Measurements from ENCODE around the gene LHPP. TPM values are rescaled to one million over a fixed set of nuclear protein-coding genes. Genes with fewer than 3 reads are reported as not detected.

LHPP gene
- total RNA-seq, 2 experiments from 2014 or later, result 11.1 to 15.1 TPM

DNA sequence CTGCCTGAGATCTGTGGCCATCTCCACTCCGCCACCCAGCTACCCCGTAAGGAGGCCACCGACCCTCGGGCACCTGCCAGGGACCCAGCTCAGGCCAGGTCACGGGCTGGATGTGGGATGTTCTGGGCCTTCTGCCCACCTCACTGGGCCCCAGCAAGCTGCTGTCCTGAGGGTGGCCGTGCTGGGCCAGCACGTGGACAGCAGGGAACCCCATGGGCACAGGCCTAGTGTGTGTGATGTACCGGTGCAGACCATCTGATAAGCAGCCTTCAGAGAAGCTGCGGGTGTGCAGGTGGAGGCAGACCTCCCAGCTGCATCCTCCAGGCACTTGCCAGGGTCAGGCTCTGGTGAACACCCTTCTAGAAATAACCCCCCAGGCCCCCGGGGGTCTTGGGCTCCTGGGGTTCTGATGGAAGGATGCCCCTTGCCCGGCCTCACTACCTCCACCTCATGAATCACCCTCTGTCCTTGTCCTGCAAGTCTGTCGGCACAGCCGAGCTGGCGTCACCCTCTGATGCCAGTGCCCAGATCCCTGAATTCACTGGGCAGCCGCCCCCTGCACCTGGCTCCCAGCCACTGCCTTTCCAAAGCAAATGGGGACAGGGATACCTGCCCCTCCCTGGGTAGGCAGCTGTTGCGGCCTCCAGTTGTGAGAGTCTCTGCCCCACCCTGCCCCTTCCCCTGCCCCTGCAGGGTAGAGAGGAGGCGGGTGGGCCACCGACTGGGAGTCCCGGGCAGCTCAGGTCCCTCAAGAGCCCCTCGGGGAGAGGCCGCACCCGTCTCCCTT, 142.8 kb downstream of the LHPP start:
- Mint-ChIP-seq H3K9me3 (no peaks in the 10 kb centered on the region), H3K4me3 (no peak overlapping the region), H3K27ac (no peak overlapping the region), H3K36me3 (ENCODE audit: low read depth) (no peaks in the 10 kb centered on the region), H3K4me1 (ENCODE audit: low read depth) (no peaks in the 10 kb centered on the region), H3K27me3 (no peaks in the 10 kb centered on the region)
- TF ChIP-seq CTCF (IDR thresholded peaks at IDR 0.05), result no peak
- ATAC-seq (no peak), DNase-seq (no peak)
- ChIA-PET POLR2A (no interaction called here), CTCF (interaction anchor here (1.0 to 1.5 kb wide), 2 partner anchors 137 kb away, joined by 3 to 5 read pairs; no protein-coding TSS in a partner anchor)
- intact Hi-C loops (cut with micrococcal nuclease), result no loop called here

- DNase-seq (no peak), ATAC-seq (no peak)
- Mint-ChIP-seq H3K27me3 (no peaks in the 10 kb centered on the region), H3K27ac (no peak overlapping the region), H3K9me3 (no peaks in the 10 kb centered on the region), H3K4me3 (no peak overlapping the region), H3K36me3 (ENCODE audit: low read depth) (no peaks in the 10 kb centered on the region), H3K4me1 (ENCODE audit: low read depth) (peaks cover 2% of the 10 kb centered on the region)
- ChIA-PET POLR2A (no interaction called here), CTCF (interaction anchor here (1.5 kb wide), 1 partner anchor 137 kb away, joined by 5 read pairs; no protein-coding TSS in a partner anchor)
- intact Hi-C loops (cut with micrococcal nuclease), result no loop called here
- no peak for TF ChIP-seq CTCF (IDR thresholded peaks at IDR 0.05)
Observed at GRCh38 chr10:124605001-124605370, 143.4 kb downstream of the LHPP start.

GRCh38 chr10:124605481-124605855, 143.8 kb downstream of the LHPP start:
- DNase-seq, result no peak
- CTCF ChIA-PET, result interaction anchor here (1.5 kb wide), 1 partner anchor 136 kb away, joined by 5 read pairs; no protein-coding TSS in a partner anchor
- no peak overlapping the region for H3K4me3 Mint-ChIP-seq
- POLR2A ChIA-PET, result no interaction called here
- H3K36me3 Mint-ChIP-seq (ENCODE audit: low read depth), result no peaks in the 10 kb centered on the region
- intact Hi-C loops (cut with micrococcal nuclease), result no loop called here
- H3K4me1 Mint-ChIP-seq (ENCODE audit: low read depth), result peaks cover 4% of the 10 kb centered on the region
- no peaks in the 10 kb centered on the region for H3K9me3 Mint-ChIP-seq
- TF ChIP-seq CTCF (IDR thresholded peaks at IDR 0.05), result no peak
- H3K27ac Mint-ChIP-seq, result no peak overlapping the region
- no peak for ATAC-seq
- no peaks in the 10 kb centered on the region for H3K27me3 Mint-ChIP-seq

GRCh38 chr10:124605856-124606812, 144.5 kb downstream of the LHPP start:
- no peaks in the 10 kb centered on the region for H3K9me3 Mint-ChIP-seq
- no peak for TF ChIP-seq CTCF (IDR thresholded peaks at IDR 0.05)
- intact Hi-C loops (cut with micrococcal nuclease), result no loop called here
- DNase-seq, result no peak
- H3K36me3 Mint-ChIP-seq (ENCODE audit: low read depth), result no peaks in the 10 kb centered on the region
- CTCF ChIA-PET, result interaction anchor here (1.5 kb wide), 1 partner anchor 135 kb away, joined by 5 read pairs; no protein-coding TSS in a partner anchor
- peaks cover 6% of the 10 kb centered on the region for H3K4me1 Mint-ChIP-seq (ENCODE audit: low read depth)
- no peak for ATAC-seq
- H3K4me3 Mint-ChIP-seq, result no peak overlapping the region
- no peaks in the 10 kb centered on the region for H3K27me3 Mint-ChIP-seq
- POLR2A ChIA-PET, result no interaction called here
- H3K27ac Mint-ChIP-seq, result no peak overlapping the region

Data from activated CD8-positive, alpha-beta T cell treated with anti-CD3 and anti-CD28 coated beads for 36 hours (primary cell).